Liver (tissue), 9 donors: ENCODE measurements around the gene LRRC9. TPM values are rescaled to one million over a fixed set of nuclear protein-coding genes. Genes with fewer than 3 reads are reported as not detected.

Source experiments
- DNase-seq: peaks from one replicate; pipeline ENCODE4 v3.0.0-alpha.2; 2017; ENCODE audit warnings: low spot score
- H3K27ac ChIP-seq, 2 donors: one replicate each; pipeline ENCODE4 v1.7.0; 2013; ENCODE audit warnings: inconsistent platforms in 2 of 2, low read length in 2 of 2, control low read depth in 1 of 2, low read depth in 1 of 2, mild to moderate bottlenecking in 1 of 2
- H3K27me3 ChIP-seq, 4 donors: one replicate each; pipeline versions ENCODE4 v1.6.1 to v1.7.0; 2013; ENCODE audit warnings: low read length in 3 of 4, inconsistent platforms in 1 of 4, mild to moderate bottlenecking in 1 of 4, moderate library complexity in 1 of 4; ENCODE audit not compliant: control insufficient read depth in 4 of 4, insufficient read depth in 4 of 4
- H3K36me3 ChIP-seq, 4 donors: one replicate each; pipeline versions ENCODE4 v1.6.1 to v1.7.0; 2013; ENCODE audit warnings: low read length in 3 of 4, mild to moderate bottlenecking in 3 of 4, low read depth in 1 of 4, moderate library complexity in 1 of 4; ENCODE audit not compliant: control insufficient read depth in 4 of 4, insufficient read depth in 3 of 4
- H3K4me1 ChIP-seq, 4 donors: one replicate each; pipeline versions ENCODE4 v1.6.1 to v1.7.0; 2013; ENCODE audit warnings: low read length in 3 of 4, mild to moderate bottlenecking in 3 of 4, moderate library complexity in 1 of 4; ENCODE audit not compliant: control insufficient read depth in 4 of 4, insufficient read depth in 4 of 4
- H3K4me3 ChIP-seq, 3 donors: one replicate each; pipeline versions ENCODE4 v1.6.1 to v1.7.0; 2013; ENCODE audit warnings: low read length in 3 of 3, control low read depth in 1 of 3, low read depth in 1 of 3, mild to moderate bottlenecking in 1 of 3
- H3K9ac ChIP-seq, 2 donors: one replicate each; pipeline ENCODE4 v1.7.0; 2013; ENCODE audit warnings: low read length in 2 of 2, mild to moderate bottlenecking in 2 of 2, moderate library complexity in 2 of 2, control low read depth in 1 of 2, low read depth in 1 of 2
- H3K9me3 ChIP-seq, 4 donors: one replicate each; pipeline versions ENCODE4 v1.6.1 to v1.7.0; 2013; ENCODE audit warnings: low read length in 3 of 4; ENCODE audit not compliant: control insufficient read depth in 4 of 4
- EGR1 ChIP-seq, 2 donors: IDR thresholded peaks; 2 replicates each; pipeline ENCODE4 v1.6.1; 2016 to 2018; ENCODE audit warnings: antibody characterized with exemption in 2 of 2, low read depth in 2 of 2
- FOXA1 ChIP-seq: IDR thresholded peaks from 2 replicates; pipeline ENCODE4 v1.6.1; 2016; ENCODE audit warnings: antibody characterized with exemption
- FOXA2 ChIP-seq: IDR thresholded peaks from 2 replicates; pipeline ENCODE4 v1.6.1; 2016; ENCODE audit warnings: antibody characterized with exemption
- GABPA ChIP-seq, 2 donors: IDR thresholded peaks in 1 of 2; conservative IDR thresholded peaks in 1 of 2; 2 replicates each; pipeline ENCODE4 v1.6.1; 2016; ENCODE audit warnings: antibody characterized with exemption in 2 of 2, mild to moderate bottlenecking in 1 of 2, moderate library complexity in 1 of 2
- HNF4A ChIP-seq, 2 donors: conservative IDR thresholded peaks; 2 replicates each; pipeline ENCODE4 v1.6.1; 2016; ENCODE audit warnings: antibody characterized with exemption in 2 of 2, mild to moderate bottlenecking in 2 of 2
- HNF4G ChIP-seq: IDR thresholded peaks from 2 replicates; pipeline ENCODE4 v1.6.1; 2016; ENCODE audit warnings: antibody characterized with exemption
- JUND ChIP-seq, 2 donors: IDR thresholded peaks; 2 replicates each; pipeline ENCODE4 v1.6.1; 2016; ENCODE audit warnings: antibody characterized with exemption in 2 of 2
- NR2F2 ChIP-seq: IDR thresholded peaks from 2 replicates; pipeline ENCODE4 v1.6.1; 2016; ENCODE audit warnings: antibody characterized with exemption
- RAD21 ChIP-seq, 2 donors: IDR thresholded peaks; 2 replicates each; pipeline ENCODE4 v1.6.1; 2016; ENCODE audit warnings: antibody characterized with exemption in 2 of 2, mild to moderate bottlenecking in 2 of 2
- RXRA ChIP-seq, 2 donors: IDR thresholded peaks; 2 replicates each; pipeline ENCODE4 v1.6.1; 2017 to 2018; ENCODE audit warnings: antibody characterized with exemption in 2 of 2, mild to moderate bottlenecking in 1 of 2
- SP1 ChIP-seq: IDR thresholded peaks from 2 replicates; pipeline ENCODE4 v1.6.1; 2018; ENCODE audit warnings: antibody characterized with exemption, mild to moderate bottlenecking
- TAF1 ChIP-seq: conservative IDR thresholded peaks from 2 replicates; pipeline ENCODE4 v1.6.1; 2016; ENCODE audit warnings: antibody characterized with exemption, mild to moderate bottlenecking
- YY1 ChIP-seq: IDR thresholded peaks from 2 replicates; pipeline ENCODE4 v1.6.1; 2016; ENCODE audit warnings: antibody characterized with exemption, mild to moderate bottlenecking
- whole genome bisulfite sequencing: extraction: QIAGEN DNeasy Blood & Tissue Kit; methylation state at CpG from one replicate; pipeline ENCODE4 v1.1.7; 2013; 5-methylcytosine and 5-hydroxymethylcytosine counted together
- polyA plus RNA-seq, 2 donors: library from polyadenylated mRNA; stranded (reverse) in 1 of 2; unstranded in 1 of 2; fragments of 200-250 nt in 1 of 2; fragments of >200 nt in 1 of 2; fragmentation: Nextera tagmentation in 1 of 2; extraction: Ambion mirVana in 1 of 2; gene quantifications; one replicate each; pipeline versions ENCODE4 v1.2.1 to v1.2.3, GENCODE V29; 2013 to 2015
- total RNA-seq, 2 donors: library from RNA; depleted of rRNA; stranded (reverse); fragments of >200 nt; gene quantifications; one replicate each; pipeline ENCODE4 v1.2.3, GENCODE V29; 2014
- TF ChIP-seq, protein P1 (sequence below): IDR thresholded peaks from 2 replicates; pipeline ENCODE4 v1.6.1; 2016; ENCODE audit warnings: antibody characterized with exemption, mild to moderate bottlenecking
- TF ChIP-seq, protein P2 (sequence below): IDR thresholded peaks from 2 replicates; pipeline ENCODE4 v1.6.1; 2016; ENCODE audit warnings: antibody characterized with exemption
- TF ChIP-seq, protein P3 (sequence below): IDR thresholded peaks from 2 replicates; pipeline ENCODE4 v1.6.1; 2016; ENCODE audit warnings: antibody characterized with exemption
- TF ChIP-seq, protein P4 (sequence below): fragments of 150-350 bp; IDR thresholded peaks from 2 replicates; pipeline ENCODE4 v1.5.1; 2017; ENCODE audit warnings: improper control_type of control experiment, low read depth, low read length; ENCODE audit not compliant: missing input control
- TF ChIP-seq, protein P5 (sequence below): IDR thresholded peaks from 2 replicates; pipeline ENCODE4 v1.6.1; 2016; ENCODE audit warnings: antibody characterized with exemption
- donor health status: healthy.
- donor health status: healthy.
- donor health status: healthy.
- donor health status: healthy.
- donor health status: healthy.

LRRC9 gene
- total and polyA plus RNA-seq, 4 donors: 0.14 to 0.32 TPM; not detected in 2

DNA sequence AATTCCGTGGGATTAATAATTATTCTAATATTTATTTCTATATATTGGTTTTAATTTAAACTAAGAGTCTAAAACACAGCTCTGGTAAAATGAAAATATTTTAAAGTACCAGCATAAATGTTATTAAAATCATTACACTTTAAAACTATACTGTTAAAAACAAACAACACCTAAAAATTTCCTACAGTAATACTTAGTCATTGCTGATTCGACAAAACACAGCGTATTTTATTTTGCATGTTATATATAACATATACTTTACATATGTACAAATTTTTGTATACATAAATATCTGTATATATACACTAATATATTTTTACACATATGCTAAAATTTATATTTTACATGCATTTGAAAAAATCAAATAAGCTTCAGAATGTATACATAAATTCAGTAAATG is 165.7 kb downstream of the LRRC9 start:
- H3K36me3 ChIP-seq: no peaks in the 10 kb centered on the region
- H3K27me3 ChIP-seq: no peaks in the 10 kb centered on the region
- WGBS: 95% methylated on average over 3 of the region's 3 CpGs
- no peak overlapping the region for H3K9ac ChIP-seq
- H3K9me3 ChIP-seq: no peaks in the 10 kb centered on the region
- DNase-seq: no peak
- H3K4me3 ChIP-seq: no peak overlapping the region
- TF ChIP-seq HNF4G: no peak
- no peak for TF ChIP-seq RAD21 (IDR thresholded peaks at IDR 0.05)
- TF ChIP-seq, protein P1, sequence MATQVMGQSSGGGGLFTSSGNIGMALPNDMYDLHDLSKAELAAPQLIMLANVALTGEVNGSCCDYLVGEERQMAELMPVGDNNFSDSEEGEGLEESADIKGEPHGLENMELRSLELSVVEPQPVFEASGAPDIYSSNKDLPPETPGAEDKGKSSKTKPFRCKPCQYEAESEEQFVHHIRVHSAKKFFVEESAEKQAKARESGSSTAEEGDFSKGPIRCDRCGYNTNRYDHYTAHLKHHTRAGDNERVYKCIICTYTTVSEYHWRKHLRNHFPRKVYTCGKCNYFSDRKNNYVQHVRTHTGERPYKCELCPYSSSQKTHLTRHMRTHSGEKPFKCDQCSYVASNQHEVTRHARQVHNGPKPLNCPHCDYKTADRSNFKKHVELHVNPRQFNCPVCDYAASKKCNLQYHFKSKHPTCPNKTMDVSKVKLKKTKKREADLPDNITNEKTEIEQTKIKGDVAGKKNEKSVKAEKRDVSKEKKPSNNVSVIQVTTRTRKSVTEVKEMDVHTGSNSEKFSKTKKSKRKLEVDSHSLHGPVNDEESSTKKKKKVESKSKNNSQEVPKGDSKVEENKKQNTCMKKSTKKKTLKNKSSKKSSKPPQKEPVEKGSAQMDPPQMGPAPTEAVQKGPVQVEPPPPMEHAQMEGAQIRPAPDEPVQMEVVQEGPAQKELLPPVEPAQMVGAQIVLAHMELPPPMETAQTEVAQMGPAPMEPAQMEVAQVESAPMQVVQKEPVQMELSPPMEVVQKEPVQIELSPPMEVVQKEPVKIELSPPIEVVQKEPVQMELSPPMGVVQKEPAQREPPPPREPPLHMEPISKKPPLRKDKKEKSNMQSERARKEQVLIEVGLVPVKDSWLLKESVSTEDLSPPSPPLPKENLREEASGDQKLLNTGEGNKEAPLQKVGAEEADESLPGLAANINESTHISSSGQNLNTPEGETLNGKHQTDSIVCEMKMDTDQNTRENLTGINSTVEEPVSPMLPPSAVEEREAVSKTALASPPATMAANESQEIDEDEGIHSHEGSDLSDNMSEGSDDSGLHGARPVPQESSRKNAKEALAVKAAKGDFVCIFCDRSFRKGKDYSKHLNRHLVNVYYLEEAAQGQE: no peak
- TF ChIP-seq, protein P2, sequence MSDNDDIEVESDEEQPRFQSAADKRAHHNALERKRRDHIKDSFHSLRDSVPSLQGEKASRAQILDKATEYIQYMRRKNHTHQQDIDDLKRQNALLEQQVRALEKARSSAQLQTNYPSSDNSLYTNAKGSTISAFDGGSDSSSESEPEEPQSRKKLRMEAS: no peak
- TF ChIP-seq, protein P3, sequence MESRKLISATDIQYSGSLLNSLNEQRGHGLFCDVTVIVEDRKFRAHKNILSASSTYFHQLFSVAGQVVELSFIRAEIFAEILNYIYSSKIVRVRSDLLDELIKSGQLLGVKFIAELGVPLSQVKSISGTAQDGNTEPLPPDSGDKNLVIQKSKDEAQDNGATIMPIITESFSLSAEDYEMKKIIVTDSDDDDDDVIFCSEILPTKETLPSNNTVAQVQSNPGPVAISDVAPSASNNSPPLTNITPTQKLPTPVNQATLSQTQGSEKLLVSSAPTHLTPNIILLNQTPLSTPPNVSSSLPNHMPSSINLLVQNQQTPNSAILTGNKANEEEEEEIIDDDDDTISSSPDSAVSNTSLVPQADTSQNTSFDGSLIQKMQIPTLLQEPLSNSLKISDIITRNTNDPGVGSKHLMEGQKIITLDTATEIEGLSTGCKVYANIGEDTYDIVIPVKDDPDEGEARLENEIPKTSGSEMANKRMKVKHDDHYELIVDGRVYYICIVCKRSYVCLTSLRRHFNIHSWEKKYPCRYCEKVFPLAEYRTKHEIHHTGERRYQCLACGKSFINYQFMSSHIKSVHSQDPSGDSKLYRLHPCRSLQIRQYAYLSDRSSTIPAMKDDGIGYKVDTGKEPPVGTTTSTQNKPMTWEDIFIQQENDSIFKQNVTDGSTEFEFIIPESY: no peak
- peaks cover 0 to 2% (median 0%) of the 10 kb centered on the region in 4 donors for H3K4me1 ChIP-seq
- no peak overlapping the region for H3K27ac ChIP-seq

DNA sequence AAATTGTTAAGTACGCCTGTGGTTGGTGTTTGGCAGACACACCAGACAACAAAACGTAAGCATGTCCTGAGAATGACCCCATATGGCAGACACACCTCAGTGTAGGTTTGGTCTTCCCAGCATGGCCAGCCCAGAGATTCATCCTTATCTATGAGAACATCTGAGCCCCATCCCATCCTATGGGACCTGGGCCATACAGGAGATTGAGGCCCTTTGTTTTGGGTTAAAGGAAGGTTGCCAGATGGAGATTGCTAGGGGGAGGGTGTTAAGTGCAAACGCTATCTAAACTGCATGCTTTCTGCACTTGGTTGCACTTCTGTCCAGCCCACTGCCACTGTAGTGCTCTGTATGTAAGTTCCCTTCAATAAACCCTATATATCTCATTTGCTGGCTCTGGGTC is 167.7 kb downstream of the LRRC9 start:
- Histone ChIP-seq H3K4me1 (peaks cover 0 to 3% (median under 1%) of the 10 kb centered on the region in 4 donors), H3K9me3 (no peaks in the 10 kb centered on the region), H3K36me3 (no peaks in the 10 kb centered on the region), H3K9ac (no peak overlapping the region), H3K27ac (no peak overlapping the region), H3K4me3 (no peak overlapping the region), H3K27me3 (no peaks in the 10 kb centered on the region)
- WGBS: 96% methylated on average over 3 of the region's 3 CpGs
- DNase-seq: no peak
- TF ChIP-seq NR2F2: no peak
- TF ChIP-seq GABPA (IDR thresholded peaks at IDR 0.05 in 1 of 2, conservative IDR thresholded peaks at IDR 0.05 in 1 of 2): no peak
- TF ChIP-seq HNF4A (conservative IDR thresholded peaks at IDR 0.05): no peak
- TF ChIP-seq, protein P4, sequence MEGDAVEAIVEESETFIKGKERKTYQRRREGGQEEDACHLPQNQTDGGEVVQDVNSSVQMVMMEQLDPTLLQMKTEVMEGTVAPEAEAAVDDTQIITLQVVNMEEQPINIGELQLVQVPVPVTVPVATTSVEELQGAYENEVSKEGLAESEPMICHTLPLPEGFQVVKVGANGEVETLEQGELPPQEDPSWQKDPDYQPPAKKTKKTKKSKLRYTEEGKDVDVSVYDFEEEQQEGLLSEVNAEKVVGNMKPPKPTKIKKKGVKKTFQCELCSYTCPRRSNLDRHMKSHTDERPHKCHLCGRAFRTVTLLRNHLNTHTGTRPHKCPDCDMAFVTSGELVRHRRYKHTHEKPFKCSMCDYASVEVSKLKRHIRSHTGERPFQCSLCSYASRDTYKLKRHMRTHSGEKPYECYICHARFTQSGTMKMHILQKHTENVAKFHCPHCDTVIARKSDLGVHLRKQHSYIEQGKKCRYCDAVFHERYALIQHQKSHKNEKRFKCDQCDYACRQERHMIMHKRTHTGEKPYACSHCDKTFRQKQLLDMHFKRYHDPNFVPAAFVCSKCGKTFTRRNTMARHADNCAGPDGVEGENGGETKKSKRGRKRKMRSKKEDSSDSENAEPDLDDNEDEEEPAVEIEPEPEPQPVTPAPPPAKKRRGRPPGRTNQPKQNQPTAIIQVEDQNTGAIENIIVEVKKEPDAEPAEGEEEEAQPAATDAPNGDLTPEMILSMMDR: no peak
- TF ChIP-seq, protein P2: no peak
- no peak for TF ChIP-seq FOXA1
- no peak for TF ChIP-seq RXRA (IDR thresholded peaks at IDR 0.05)
- TF ChIP-seq SP1: no peak
- TF ChIP-seq FOXA2: no peak
- no peak for TF ChIP-seq JUND (IDR thresholded peaks at IDR 0.05)
- no peak for TF ChIP-seq YY1
- TF ChIP-seq, protein P5, sequence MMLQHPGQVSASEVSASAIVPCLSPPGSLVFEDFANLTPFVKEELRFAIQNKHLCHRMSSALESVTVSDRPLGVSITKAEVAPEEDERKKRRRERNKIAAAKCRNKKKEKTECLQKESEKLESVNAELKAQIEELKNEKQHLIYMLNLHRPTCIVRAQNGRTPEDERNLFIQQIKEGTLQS: no peak
- TF ChIP-seq TAF1: no peak
- TF ChIP-seq HNF4G: no peak
- TF ChIP-seq, protein P3: no peak
- no peak for TF ChIP-seq EGR1 (IDR thresholded peaks at IDR 0.05; ENCODE audit: low read depth in 2 of 2)
- TF ChIP-seq RAD21 (IDR thresholded peaks at IDR 0.05): no peak
- TF ChIP-seq, protein P1: no peak
